DND-41 (cell line): ENCODE measurements around the gene TBX19.

Experiments used
- ATAC-seq: fragments of 200-7000 bp; cut with Tn5 transposase; 3 replicates; pipeline ENCODE4 v1.9.1; 2021; ENCODE audit warnings: low read depth; ENCODE audit not compliant: insufficient read depth
- DNase-seq: peaks from one replicate; pipeline ENCODE4 v3.0.0-alpha.2; 2020
- H2AFZ ChIP-seq: 2 replicates; pipeline ENCODE4 v1.6.0; 2012; ENCODE audit warnings: low read depth, low read length
- H3K27ac ChIP-seq: 2 replicates; pipeline ENCODE4 v1.5.1; 2012; ENCODE audit warnings: low read length, inconsistent platforms
- H3K27me3 ChIP-seq: fragments of 200-600 bp; sonication (generic); 2 replicates; pipeline ENCODE4 v1.6.0; 2012; ENCODE audit warnings: low read length, mild to moderate bottlenecking, inconsistent platforms; ENCODE audit not compliant: insufficient read depth, poor library complexity
- H3K36me3 ChIP-seq: 2 replicates; pipeline ENCODE4 v1.5.1; 2012; ENCODE audit warnings: low read length, inconsistent platforms; ENCODE audit not compliant: insufficient read depth
- H3K4me1 ChIP-seq: 2 replicates; pipeline ENCODE4 v1.5.1; 2012; ENCODE audit warnings: mild to moderate bottlenecking, low read length; ENCODE audit not compliant: insufficient read depth
- H3K4me2 ChIP-seq: 2 replicates; pipeline ENCODE4 v1.6.0; 2012; ENCODE audit warnings: mild to moderate bottlenecking, moderate library complexity, low read length, inconsistent platforms; ENCODE audit not compliant: insufficient read depth
- H3K4me3 ChIP-seq, 2 experiments: fragments of 200-600 bp in 1 of 2; shearing (Covaris generic) in 1 of 2; 2 replicates each; pipeline ENCODE4 v1.5.1; 2012 to 2016; ENCODE audit warnings: inconsistent platforms in 2 of 2, low read length in 2 of 2, mild to moderate bottlenecking in 2 of 2, low read depth in 1 of 2, moderate library complexity in 1 of 2
- H3K79me2 ChIP-seq: 2 replicates; pipeline ENCODE4 v1.6.0; 2012; ENCODE audit warnings: low read length, inconsistent platforms; ENCODE audit not compliant: insufficient read depth
- H3K9ac ChIP-seq: 2 replicates; pipeline ENCODE4 v1.6.0; 2012; ENCODE audit warnings: low read depth, mild to moderate bottlenecking, inconsistent platforms, low read length, moderate library complexity
- H3K9me3 ChIP-seq: 2 replicates; pipeline ENCODE4 v1.5.1; 2012; ENCODE audit warnings: low read length, moderate library complexity, mild to moderate bottlenecking, inconsistent platforms; ENCODE audit not compliant: insufficient read depth, severe bottlenecking
- H4K20me1 ChIP-seq: 2 replicates; pipeline ENCODE4 v1.6.0; 2012; ENCODE audit warnings: low read length; ENCODE audit not compliant: insufficient read depth
- CTCF ChIP-seq: IDR thresholded peaks from 2 replicates; pipeline ENCODE4 v1.5.1; 2012; ENCODE audit warnings: borderline replicate concordance, low read length, moderate library complexity, mild to moderate bottlenecking; ENCODE audit not compliant: poor library complexity, severe bottlenecking; ENCODE audit errors: extremely low read depth
- EZH2 ChIP-seq: IDR thresholded peaks from 3 replicates; pipeline ENCODE4 v1.6.1; 2012; ENCODE audit warnings: borderline replicate concordance, low read depth, mild to moderate bottlenecking, moderate library complexity, low read length, inconsistent platforms; ENCODE audit not compliant: severe bottlenecking

The TBX19 gene

GRCh38 chr1:168324745-168325425, 44.2 kb downstream of the TBX19 start:
- Histone ChIP-seq H3K36me3 (no peaks in the 10 kb centered on the region), H3K9ac (no peak overlapping the region), H3K4me1 (no peaks in the 10 kb centered on the region), H3K4me2 (no peak overlapping the region), H3K27me3 (no peaks in the 10 kb centered on the region), H3K9me3 (peaks cover 2% of the 10 kb centered on the region), H3K4me3 (no peak overlapping the region), H2AFZ (no peak overlapping the region), H3K79me2 (no peaks in the 10 kb centered on the region), H3K27ac (no peak overlapping the region), H4K20me1 (no peaks in the 10 kb centered on the region)
- DNase-seq = no peak
- no peak for ATAC-seq
- TF ChIP-seq CTCF (no peak), EZH2 (no peak)

GRCh38 chr1:168328731-168329364, 48.2 kb downstream of the TBX19 start:
- no peak overlapping the region for H3K9ac ChIP-seq
- no peak overlapping the region for H3K27ac ChIP-seq
- H3K27me3 ChIP-seq = no peaks in the 10 kb centered on the region
- no peaks in the 10 kb centered on the region for H4K20me1 ChIP-seq
- H2AFZ ChIP-seq = no peak overlapping the region
- no peak overlapping the region for H3K4me2 ChIP-seq
- no peak for ATAC-seq
- H3K9me3 ChIP-seq = peaks cover 2% of the 10 kb centered on the region
- no peak overlapping the region for H3K4me3 ChIP-seq
- DNase-seq = no peak
- no peak for TF ChIP-seq EZH2
- TF ChIP-seq CTCF = no peak
- H3K36me3 ChIP-seq = no peaks in the 10 kb centered on the region
- no peaks in the 10 kb centered on the region for H3K79me2 ChIP-seq
- no peaks in the 10 kb centered on the region for H3K4me1 ChIP-seq

- Histone ChIP-seq H3K4me2 (no peak overlapping the region), H3K79me2 (no peaks in the 10 kb centered on the region), H3K9me3 (no peaks in the 10 kb centered on the region), H3K9ac (no peak overlapping the region), H3K27me3 (no peaks in the 10 kb centered on the region), H3K27ac (no peak overlapping the region), H3K4me3 (no peak overlapping the region), H3K4me1 (no peaks in the 10 kb centered on the region), H4K20me1 (no peaks in the 10 kb centered on the region), H2AFZ (no peak overlapping the region), H3K36me3 (no peaks in the 10 kb centered on the region)
- ATAC-seq = no peak
- TF ChIP-seq EZH2 (no peak), CTCF (no peak)
- DNase-seq = no peak
Observed at GRCh38 chr1:168330285-168330684, 49.6 kb downstream of the TBX19 start.

- Histone ChIP-seq H3K9me3 (no peaks in the 10 kb centered on the region), H3K27ac (no peak overlapping the region), H4K20me1 (no peaks in the 10 kb centered on the region), H3K36me3 (no peaks in the 10 kb centered on the region), H2AFZ (no peak overlapping the region), H3K79me2 (no peaks in the 10 kb centered on the region), H3K4me2 (no peak overlapping the region), H3K27me3 (no peaks in the 10 kb centered on the region), H3K9ac (no peak overlapping the region), H3K4me1 (no peaks in the 10 kb centered on the region), H3K4me3 (no peak overlapping the region)
- no peak for DNase-seq
- ATAC-seq = no peak
- no peak for TF ChIP-seq CTCF
- TF ChIP-seq EZH2 = no peak
Observed at GRCh38 chr1:168331569-168331968, 50.9 kb downstream of the TBX19 start.
